H1 (cell line): ENCODE measurements around the gene PCCA.

Experiments used
- ASH2L ChIP-seq: fragments of 200-600, 300-600 bp; sonication (generic); IDR thresholded peaks from one replicate; pipeline ENCODE4 v1.7.1; 2017; ENCODE audit warnings: low read length
- EGR1 ChIP-seq: IDR thresholded peaks from 2 replicates; pipeline ENCODE4 v1.6.1; 2011; ENCODE audit warnings: low read depth, low read length, borderline replicate concordance
- EZH2 ChIP-seq: fragments of 200-600 bp; sonication (generic); IDR thresholded peaks from 2 replicates; pipeline ENCODE4 v1.7.1; 2012; ENCODE audit warnings: low read depth, mild to moderate bottlenecking, moderate library complexity, low read length, inconsistent platforms; ENCODE audit not compliant: severe bottlenecking
- NRF1 ChIP-seq: IDR thresholded peaks from 2 replicates; pipeline ENCODE4 v1.6.1; 2011; ENCODE audit warnings: mild to moderate bottlenecking, low read depth, low read length, improper control_type of control experiment
- POLR2A ChIP-seq, 2 experiments: IDR thresholded peaks; 1 replicate in 1 of 2; 2 replicates in 1 of 2; pipeline ENCODE4 v1.6.1; 2011; ENCODE audit warnings: low read depth in 2 of 2, low read length in 2 of 2, mild to moderate bottlenecking in 2 of 2; ENCODE audit errors: control extremely low read depth in 1 of 2
- SIN3A ChIP-seq, 2 experiments: IDR thresholded peaks in 1 of 2; conservative IDR thresholded peaks in 1 of 2; 2 replicates each; pipeline ENCODE4 v1.6.1; 2011 to 2012; ENCODE audit warnings: low read length in 2 of 2, improper control_type of control experiment in 1 of 2, low read depth in 1 of 2, mild to moderate bottlenecking in 1 of 2
- TF ChIP-seq, protein P1 (sequence below): IDR thresholded peaks from 2 replicates; pipeline ENCODE4 v1.6.1; 2012; ENCODE audit warnings: inconsistent platforms
- TF ChIP-seq, protein P2 (sequence below), 3 experiments: IDR thresholded peaks; 1 replicate in 2 of 3; 2 replicates in 1 of 3; pipeline versions ENCODE4 v1.5.1 to v1.6.1; 2011; ENCODE audit warnings: low read length in 3 of 3, mild to moderate bottlenecking in 3 of 3, inconsistent platforms in 2 of 3, low read depth in 1 of 3, moderate library complexity in 1 of 3; ENCODE audit not compliant: insufficient read depth in 1 of 3; ENCODE audit errors: control extremely low read depth in 1 of 3
- TF ChIP-seq, protein P3 (sequence below): fragments of 300-600 bp; sonication (generic); IDR thresholded peaks from 2 replicates; pipeline ENCODE4 v1.7.1; 2012; ENCODE audit warnings: low read length, moderate library complexity, mild to moderate bottlenecking, inconsistent platforms; ENCODE audit not compliant: insufficient replicate concordance

DNA sequence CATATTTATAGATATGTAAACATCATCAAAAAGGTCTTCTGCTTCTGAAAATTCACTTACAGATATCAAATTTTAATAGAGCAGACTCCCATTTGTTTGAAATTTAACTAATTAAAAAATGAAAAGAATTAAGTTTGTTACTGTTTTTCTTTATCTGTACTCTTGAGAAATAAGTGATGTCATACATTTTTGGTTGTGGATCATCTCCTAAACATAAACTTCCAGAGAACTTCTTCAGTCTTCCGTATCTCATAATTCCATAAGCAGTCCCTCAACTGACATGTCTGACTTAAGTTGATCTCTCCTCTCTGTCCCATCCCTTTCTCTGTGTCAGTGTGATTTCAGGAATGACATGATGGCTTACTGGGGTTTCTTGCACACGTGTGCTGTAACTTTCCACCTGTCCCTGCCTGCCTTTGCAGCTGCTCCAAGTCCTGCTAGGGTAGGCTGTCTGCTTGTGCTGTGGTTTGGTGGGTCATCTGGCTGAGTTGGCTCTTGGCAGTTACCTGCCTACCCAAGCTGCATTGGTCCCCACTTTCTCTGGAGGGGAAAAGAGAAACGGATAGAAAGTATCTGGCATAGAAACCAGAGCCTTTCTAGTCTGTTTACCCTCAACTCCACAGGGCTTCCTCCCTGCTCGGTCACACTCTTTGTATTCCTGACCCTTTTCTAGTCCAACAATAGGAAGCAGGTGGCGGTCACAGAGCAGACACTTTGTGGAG, 372.6 kb downstream of the PCCA start:
- TF ChIP-seq SIN3A (conservative IDR thresholded peaks at IDR 0.05 in 1 of 2, IDR thresholded peaks at IDR 0.05 in 1 of 2; ENCODE audit: low read depth in 1 of 2, low read length in 2 of 2) (no peak), NRF1 (no peak), POLR2A (IDR thresholded peaks at IDR 0.05; ENCODE audit: control extremely low read depth in 1 of 2, low read depth in 2 of 2, low read length in 2 of 2) (no peak), EZH2 (no peak), ASH2L (no peak), EGR1 (no peak)
- TF ChIP-seq, protein P1, sequence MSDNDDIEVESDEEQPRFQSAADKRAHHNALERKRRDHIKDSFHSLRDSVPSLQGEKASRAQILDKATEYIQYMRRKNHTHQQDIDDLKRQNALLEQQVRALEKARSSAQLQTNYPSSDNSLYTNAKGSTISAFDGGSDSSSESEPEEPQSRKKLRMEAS, result no peak
- TF ChIP-seq, protein P2, sequence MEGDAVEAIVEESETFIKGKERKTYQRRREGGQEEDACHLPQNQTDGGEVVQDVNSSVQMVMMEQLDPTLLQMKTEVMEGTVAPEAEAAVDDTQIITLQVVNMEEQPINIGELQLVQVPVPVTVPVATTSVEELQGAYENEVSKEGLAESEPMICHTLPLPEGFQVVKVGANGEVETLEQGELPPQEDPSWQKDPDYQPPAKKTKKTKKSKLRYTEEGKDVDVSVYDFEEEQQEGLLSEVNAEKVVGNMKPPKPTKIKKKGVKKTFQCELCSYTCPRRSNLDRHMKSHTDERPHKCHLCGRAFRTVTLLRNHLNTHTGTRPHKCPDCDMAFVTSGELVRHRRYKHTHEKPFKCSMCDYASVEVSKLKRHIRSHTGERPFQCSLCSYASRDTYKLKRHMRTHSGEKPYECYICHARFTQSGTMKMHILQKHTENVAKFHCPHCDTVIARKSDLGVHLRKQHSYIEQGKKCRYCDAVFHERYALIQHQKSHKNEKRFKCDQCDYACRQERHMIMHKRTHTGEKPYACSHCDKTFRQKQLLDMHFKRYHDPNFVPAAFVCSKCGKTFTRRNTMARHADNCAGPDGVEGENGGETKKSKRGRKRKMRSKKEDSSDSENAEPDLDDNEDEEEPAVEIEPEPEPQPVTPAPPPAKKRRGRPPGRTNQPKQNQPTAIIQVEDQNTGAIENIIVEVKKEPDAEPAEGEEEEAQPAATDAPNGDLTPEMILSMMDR (IDR thresholded peaks at IDR 0.05; ENCODE audit: control extremely low read depth in 1 of 3, insufficient read depth in 1 of 3, low read depth in 1 of 3, low read length in 3 of 3), result no peak
- TF ChIP-seq, protein P3, sequence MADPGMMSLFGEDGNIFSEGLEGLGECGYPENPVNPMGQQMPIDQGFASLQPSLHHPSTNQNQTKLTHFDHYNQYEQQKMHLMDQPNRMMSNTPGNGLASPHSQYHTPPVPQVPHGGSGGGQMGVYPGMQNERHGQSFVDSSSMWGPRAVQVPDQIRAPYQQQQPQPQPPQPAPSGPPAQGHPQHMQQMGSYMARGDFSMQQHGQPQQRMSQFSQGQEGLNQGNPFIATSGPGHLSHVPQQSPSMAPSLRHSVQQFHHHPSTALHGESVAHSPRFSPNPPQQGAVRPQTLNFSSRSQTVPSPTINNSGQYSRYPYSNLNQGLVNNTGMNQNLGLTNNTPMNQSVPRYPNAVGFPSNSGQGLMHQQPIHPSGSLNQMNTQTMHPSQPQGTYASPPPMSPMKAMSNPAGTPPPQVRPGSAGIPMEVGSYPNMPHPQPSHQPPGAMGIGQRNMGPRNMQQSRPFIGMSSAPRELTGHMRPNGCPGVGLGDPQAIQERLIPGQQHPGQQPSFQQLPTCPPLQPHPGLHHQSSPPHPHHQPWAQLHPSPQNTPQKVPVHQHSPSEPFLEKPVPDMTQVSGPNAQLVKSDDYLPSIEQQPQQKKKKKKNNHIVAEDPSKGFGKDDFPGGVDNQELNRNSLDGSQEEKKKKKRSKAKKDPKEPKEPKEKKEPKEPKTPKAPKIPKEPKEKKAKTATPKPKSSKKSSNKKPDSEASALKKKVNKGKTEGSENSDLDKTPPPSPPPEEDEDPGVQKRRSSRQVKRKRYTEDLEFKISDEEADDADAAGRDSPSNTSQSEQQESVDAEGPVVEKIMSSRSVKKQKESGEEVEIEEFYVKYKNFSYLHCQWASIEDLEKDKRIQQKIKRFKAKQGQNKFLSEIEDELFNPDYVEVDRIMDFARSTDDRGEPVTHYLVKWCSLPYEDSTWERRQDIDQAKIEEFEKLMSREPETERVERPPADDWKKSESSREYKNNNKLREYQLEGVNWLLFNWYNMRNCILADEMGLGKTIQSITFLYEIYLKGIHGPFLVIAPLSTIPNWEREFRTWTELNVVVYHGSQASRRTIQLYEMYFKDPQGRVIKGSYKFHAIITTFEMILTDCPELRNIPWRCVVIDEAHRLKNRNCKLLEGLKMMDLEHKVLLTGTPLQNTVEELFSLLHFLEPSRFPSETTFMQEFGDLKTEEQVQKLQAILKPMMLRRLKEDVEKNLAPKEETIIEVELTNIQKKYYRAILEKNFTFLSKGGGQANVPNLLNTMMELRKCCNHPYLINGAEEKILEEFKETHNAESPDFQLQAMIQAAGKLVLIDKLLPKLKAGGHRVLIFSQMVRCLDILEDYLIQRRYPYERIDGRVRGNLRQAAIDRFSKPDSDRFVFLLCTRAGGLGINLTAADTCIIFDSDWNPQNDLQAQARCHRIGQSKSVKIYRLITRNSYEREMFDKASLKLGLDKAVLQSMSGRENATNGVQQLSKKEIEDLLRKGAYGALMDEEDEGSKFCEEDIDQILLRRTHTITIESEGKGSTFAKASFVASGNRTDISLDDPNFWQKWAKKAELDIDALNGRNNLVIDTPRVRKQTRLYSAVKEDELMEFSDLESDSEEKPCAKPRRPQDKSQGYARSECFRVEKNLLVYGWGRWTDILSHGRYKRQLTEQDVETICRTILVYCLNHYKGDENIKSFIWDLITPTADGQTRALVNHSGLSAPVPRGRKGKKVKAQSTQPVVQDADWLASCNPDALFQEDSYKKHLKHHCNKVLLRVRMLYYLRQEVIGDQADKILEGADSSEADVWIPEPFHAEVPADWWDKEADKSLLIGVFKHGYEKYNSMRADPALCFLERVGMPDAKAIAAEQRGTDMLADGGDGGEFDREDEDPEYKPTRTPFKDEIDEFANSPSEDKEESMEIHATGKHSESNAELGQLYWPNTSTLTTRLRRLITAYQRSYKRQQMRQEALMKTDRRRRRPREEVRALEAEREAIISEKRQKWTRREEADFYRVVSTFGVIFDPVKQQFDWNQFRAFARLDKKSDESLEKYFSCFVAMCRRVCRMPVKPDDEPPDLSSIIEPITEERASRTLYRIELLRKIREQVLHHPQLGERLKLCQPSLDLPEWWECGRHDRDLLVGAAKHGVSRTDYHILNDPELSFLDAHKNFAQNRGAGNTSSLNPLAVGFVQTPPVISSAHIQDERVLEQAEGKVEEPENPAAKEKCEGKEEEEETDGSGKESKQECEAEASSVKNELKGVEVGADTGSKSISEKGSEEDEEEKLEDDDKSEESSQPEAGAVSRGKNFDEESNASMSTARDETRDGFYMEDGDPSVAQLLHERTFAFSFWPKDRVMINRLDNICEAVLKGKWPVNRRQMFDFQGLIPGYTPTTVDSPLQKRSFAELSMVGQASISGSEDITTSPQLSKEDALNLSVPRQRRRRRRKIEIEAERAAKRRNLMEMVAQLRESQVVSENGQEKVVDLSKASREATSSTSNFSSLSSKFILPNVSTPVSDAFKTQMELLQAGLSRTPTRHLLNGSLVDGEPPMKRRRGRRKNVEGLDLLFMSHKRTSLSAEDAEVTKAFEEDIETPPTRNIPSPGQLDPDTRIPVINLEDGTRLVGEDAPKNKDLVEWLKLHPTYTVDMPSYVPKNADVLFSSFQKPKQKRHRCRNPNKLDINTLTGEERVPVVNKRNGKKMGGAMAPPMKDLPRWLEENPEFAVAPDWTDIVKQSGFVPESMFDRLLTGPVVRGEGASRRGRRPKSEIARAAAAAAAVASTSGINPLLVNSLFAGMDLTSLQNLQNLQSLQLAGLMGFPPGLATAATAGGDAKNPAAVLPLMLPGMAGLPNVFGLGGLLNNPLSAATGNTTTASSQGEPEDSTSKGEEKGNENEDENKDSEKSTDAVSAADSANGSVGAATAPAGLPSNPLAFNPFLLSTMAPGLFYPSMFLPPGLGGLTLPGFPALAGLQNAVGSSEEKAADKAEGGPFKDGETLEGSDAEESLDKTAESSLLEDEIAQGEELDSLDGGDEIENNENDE, result no peak
